GM12878 (cell line): Measurements from ENCODE around the gene ANKRD1. TPM values are rescaled to one million over a fixed set of nuclear protein-coding genes. Genes with fewer than 3 reads are reported as not detected.

Experiments
- ATAC-seq: fragments of 200-7000 bp; cut with Tn5 transposase; 3 replicates; pipeline ENCODE4 v1.9.1; 2020; ENCODE audit warnings: mild to moderate bottlenecking, moderate library complexity
- BruUV-seq: library from RNA; stranded (reverse); fragments of 400-500 nt; replicated peaks from 2 replicates; lab custom pipeline; 2021; lab: Mats Ljungman, UMichigan
- CTCF ChIA-PET: fragments of 300-600 bp; sonication (Branson Sonifier 250); formaldehyde crosslinking; extraction: SDS; loops from one replicate; lab custom pipeline; 2021; ENCODE audit warnings: inconsistent platforms; lab: Yijun Ruan, JAX
- POLR2A ChIA-PET: fragments of 350-600 bp; formaldehyde crosslinking; extraction: SDS; loops from one replicate; lab custom pipeline; 2021; ENCODE audit warnings: inconsistent platforms; lab: Charles Lee
- RAD21 ChIA-PET: fragments of 300-600 bp; sonication (Branson Sonifier 250); formaldehyde crosslinking; loops from one replicate; lab custom pipeline; 2023; ENCODE audit warnings: antibody characterized with exemption; ENCODE audit not compliant: unreplicated experiment; lab: Charles Lee
- SMC1A ChIA-PET: fragments of 300-600 bp; sonication (Branson Sonifier 250); formaldehyde crosslinking; loops from one replicate; lab custom pipeline; 2023; ENCODE audit not compliant: unreplicated experiment, uncharacterized antibody; lab: Charles Lee
- DNase-seq: peaks from one replicate; pipeline ENCODE4 v3.0.0-alpha.2; 2011; ENCODE audit warnings: low read depth, low spot score
- FAIRE-seq: peaks from 3 replicates; lab custom pipeline; 2011; peaks lifted over from hg19 to GRCh38; lab: Jason Lieb, UNC
- H2AFZ ChIP-seq: 2 replicates; pipeline ENCODE4 v1.6.0; 2011; ENCODE audit warnings: low read depth, low read length, control low read depth; ENCODE audit not compliant: control insufficient read depth
- H3K27ac ChIP-seq: 2 replicates; pipeline ENCODE4 v1.5.1; 2011; ENCODE audit warnings: control low read depth; ENCODE audit not compliant: control insufficient read depth, insufficient read depth
- H3K27me3 ChIP-seq, 2 experiments: replicated peaks in 1 of 2; 2 replicates each; pipeline versions ENCODE4 v1.6.0 to v1.6.1; 2011; ENCODE audit warnings: low read length in 1 of 2; ENCODE audit not compliant: control insufficient read depth in 2 of 2, insufficient read depth in 2 of 2
- H3K36me3 ChIP-seq, 2 experiments: 2 replicates each; pipeline ENCODE4 v1.5.1; 2011; ENCODE audit warnings: low read length in 1 of 2; ENCODE audit not compliant: control insufficient read depth in 2 of 2, insufficient read depth in 2 of 2
- H3K4me1 ChIP-seq: 2 replicates; pipeline ENCODE4 v1.6.1; 2011; ENCODE audit warnings: mild to moderate bottlenecking, low read length, moderate library complexity, mixed read lengths; ENCODE audit not compliant: control insufficient read depth, insufficient read depth
- H3K4me2 ChIP-seq: 2 replicates; pipeline ENCODE4 v1.6.0; 2011; ENCODE audit warnings: control low read depth; ENCODE audit not compliant: control insufficient read depth, insufficient read depth
- H3K4me3 ChIP-seq: fragments of 200-600 bp; sonication (generic); 2 replicates; pipeline ENCODE4 v1.5.1; 2016
- H3K79me2 ChIP-seq: 2 replicates; pipeline ENCODE4 v1.6.0; 2011; ENCODE audit warnings: low read length; ENCODE audit not compliant: control insufficient read depth, insufficient read depth
- H3K9ac ChIP-seq: 2 replicates; pipeline ENCODE4 v1.8.0; 2011; ENCODE audit warnings: low read length, control low read depth, mixed read lengths; ENCODE audit not compliant: control insufficient read depth, insufficient read depth
- H3K9me3 ChIP-seq: replicated peaks from 3 replicates; pipeline ENCODE4 v1.5.1; 2011; ENCODE audit warnings: mild to moderate bottlenecking, low read length; ENCODE audit not compliant: control insufficient read depth, insufficient read depth
- H4K20me1 ChIP-seq: 2 replicates; pipeline ENCODE4 v1.6.0; 2011; ENCODE audit not compliant: control insufficient read depth, insufficient read depth
- NFYB ChIP-seq: IDR thresholded peaks from 2 replicates; pipeline ENCODE4 v1.6.1; 2011; ENCODE audit warnings: low read depth, mild to moderate bottlenecking, low read length, improper control_type of control experiment, moderate library complexity; ENCODE audit not compliant: insufficient read depth
- PML ChIP-seq: IDR thresholded peaks from 2 replicates; pipeline ENCODE4 v1.6.1; 2012; ENCODE audit warnings: low read length, inconsistent platforms
- RBBP5 ChIP-seq: fragments of 200-600 bp; sonication (generic); conservative IDR thresholded peaks from 2 replicates; pipeline ENCODE4 v1.6.1; 2016
- SREBF1 ChIP-seq: IDR thresholded peaks from 2 replicates; pipeline ENCODE4 v1.6.1; 2012; ENCODE audit warnings: mild to moderate bottlenecking, low read length
- ZBED1 ChIP-seq: IDR thresholded peaks from 2 replicates; pipeline ENCODE4 v1.6.1; 2016; ENCODE audit warnings: borderline replicate concordance
- ZZZ3 ChIP-seq: IDR thresholded peaks from 2 replicates; pipeline ENCODE4 v1.6.1; 2011; ENCODE audit warnings: low read depth; ENCODE audit not compliant: control insufficient read depth, insufficient read length
- WGBS: methylation state at CpG from one replicate; pipeline ENCODE4 v1.1.6; 2016; ENCODE audit warnings: low lambda C conversion rate; ENCODE audit not compliant: insufficient replicate concordance, insufficient coverage; ENCODE audit errors: missing lambda C conversion rate; 5-methylcytosine and 5-hydroxymethylcytosine counted together
- in situ Hi-C: fragments of 300-500 bp; cut with MboI; formaldehyde crosslinking; loops from 9 replicates; pipeline ENCODE4 v1.14.3; 2018; ENCODE audit warnings: mixed read lengths
- intact Hi-C: fragments of 100-400 bp; cut with micrococcal nuclease; formaldehyde crosslinking; loops from one replicate; pipeline ENCODE4 v1.14.2; 2022; ENCODE audit not compliant: unreplicated experiment
- polyA plus RNA-seq, 11 experiments: library from polyadenylated mRNA; depleted of rRNA in 4 of 11; unstranded in 6 of 11; stranded (reverse) in 5 of 11; fragments of >200 nt; fragmentation: Nextera tagmentation in 4 of 11; fragmentation: Illumina TruSeq in 1 of 11; extraction: Ambion mirVana in 4 of 11; extraction: Trizol in 1 of 11; gene quantifications; 1 replicate in 1 of 11; 2 replicates in 10 of 11; pipeline versions ENCODE4 v1.2.1 to v1.2.3, GENCODE V29; 2011 to 2016; ENCODE audit warnings: inconsistent platforms in 2 of 11, missing spikeins in 2 of 11, low read depth in 1 of 11
- total RNA-seq, 4 experiments: library from RNA; depleted of rRNA in 3 of 4; stranded (reverse); fragments of >200 nt in 3 of 4; fragmentation: Illumina TruSeq in 1 of 4; extraction: Trizol in 1 of 4; gene quantifications; 2 replicates each; pipeline versions ENCODE4 v1.2.1 to v1.2.3, GENCODE V29; 2013 to 2021

Gene ANKRD1
- total and polyA plus RNA-seq, 10 of the 15 experiments (the other 5 are each of a cell fraction or from before 2014, with no cell fraction given) = not detected

DNA sequence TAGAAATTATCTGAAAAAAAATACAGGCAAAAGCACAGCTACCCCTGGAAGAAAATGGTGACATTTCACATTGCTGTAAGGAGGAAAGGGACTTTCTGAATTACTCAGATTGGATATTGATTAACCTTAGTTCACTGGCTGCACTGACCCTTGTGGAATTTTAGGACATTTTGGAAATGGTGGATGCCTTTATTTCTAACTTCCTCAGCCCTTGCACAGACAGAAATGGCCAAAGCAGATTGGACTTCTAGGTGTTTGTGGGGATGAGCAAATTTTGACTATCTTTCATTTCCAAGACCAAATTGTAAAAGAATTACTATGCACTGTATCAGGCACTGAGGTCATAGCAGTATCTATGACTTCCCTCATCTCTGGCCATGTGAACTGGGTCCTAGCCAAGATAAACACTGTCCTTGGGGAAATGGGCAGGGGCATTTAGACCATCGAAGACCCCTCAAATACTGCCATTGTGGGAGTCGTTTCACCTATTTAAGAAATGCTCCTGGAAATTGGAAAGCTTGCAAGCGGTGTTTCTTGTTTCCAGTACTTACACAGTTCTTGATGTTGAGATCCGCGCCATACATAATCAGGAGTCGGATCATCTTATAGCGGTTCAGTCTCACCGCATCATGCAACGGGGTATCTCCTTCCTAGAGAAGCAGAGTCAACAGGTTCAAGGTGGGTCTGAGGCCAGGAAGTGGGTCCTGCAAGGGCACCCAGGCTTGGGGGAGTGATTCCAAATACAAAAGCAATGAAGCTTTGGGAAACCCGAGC is 5.7 kb downstream of the ANKRD1 start:
- CTCF ChIA-PET = interaction anchor here (0.6 to 8.8 kb wide), 2 partner anchors 91 to 336 kb away, joined by 3 to 253 read pairs; no protein-coding TSS in a partner anchor
- in situ Hi-C loops = loop anchor here (5.0 kb wide), 1 partner anchor 332 kb away; no protein-coding TSS in a partner anchor
- POLR2A ChIA-PET = no interaction called here
- H3K27me3 ChIP-seq = no peaks in the 10 kb centered on the region
- RAD21 ChIA-PET = interaction anchor here (0.8 to 6.1 kb wide), 2 partner anchors 92 to 335 kb away, joined by 4 to 184 read pairs; no protein-coding TSS in a partner anchor
- no peak for TF ChIP-seq ZZZ3
- TF ChIP-seq NFYB = no peak
- TF ChIP-seq PML = no peak
- no peak for TF ChIP-seq RBBP5
- TF ChIP-seq SREBF1 = no peak
- no peak for TF ChIP-seq ZBED1
- WGBS = 81% methylated on average over 10 of the region's 10 CpGs
- no peaks in the 10 kb centered on the region for H3K4me1 ChIP-seq
- no peak overlapping the region for H3K27ac ChIP-seq
- no peak overlapping the region for H3K4me2 ChIP-seq
- no peak overlapping the region for H3K4me3 ChIP-seq
- BruUV-seq = no TSS peak
- no peaks in the 10 kb centered on the region for H4K20me1 ChIP-seq
- H3K79me2 ChIP-seq = no peaks in the 10 kb centered on the region
- ATAC-seq (no peak), FAIRE-seq (no peak), DNase-seq (no peak)
- H3K36me3 ChIP-seq = no peaks in the 10 kb centered on the region
- intact Hi-C loops = no loop called here
- SMC1A ChIA-PET = interaction anchor here (0.9 to 10.0 kb wide), 5 partner anchors 21 to 336 kb away, joined by 3 to 202 read pairs (median 4); no protein-coding TSS in a partner anchor
- H2AFZ ChIP-seq = no peak overlapping the region
- H3K9ac ChIP-seq = no peak overlapping the region
- no peaks in the 10 kb centered on the region; the same call in 2 of the 3 replicates for H3K9me3 ChIP-seq
